HG03159 (cell line): ENCODE data around the gene NLE1.
"Not testable (repeated sequence)": the region's sequence is repeated elsewhere in the genome, so short reads cannot be mapped to it uniquely, and the experiment has no call there.

Source experiments
- ATAC-seq: cut with Tn5 transposase; IDR thresholded peaks from one replicate; pipeline ENCODE4 v1.9.1; 2021; ENCODE audit warnings: mild to moderate bottlenecking, moderate library complexity; ENCODE audit not compliant: unreplicated experiment

The NLE1 gene

DNA sequence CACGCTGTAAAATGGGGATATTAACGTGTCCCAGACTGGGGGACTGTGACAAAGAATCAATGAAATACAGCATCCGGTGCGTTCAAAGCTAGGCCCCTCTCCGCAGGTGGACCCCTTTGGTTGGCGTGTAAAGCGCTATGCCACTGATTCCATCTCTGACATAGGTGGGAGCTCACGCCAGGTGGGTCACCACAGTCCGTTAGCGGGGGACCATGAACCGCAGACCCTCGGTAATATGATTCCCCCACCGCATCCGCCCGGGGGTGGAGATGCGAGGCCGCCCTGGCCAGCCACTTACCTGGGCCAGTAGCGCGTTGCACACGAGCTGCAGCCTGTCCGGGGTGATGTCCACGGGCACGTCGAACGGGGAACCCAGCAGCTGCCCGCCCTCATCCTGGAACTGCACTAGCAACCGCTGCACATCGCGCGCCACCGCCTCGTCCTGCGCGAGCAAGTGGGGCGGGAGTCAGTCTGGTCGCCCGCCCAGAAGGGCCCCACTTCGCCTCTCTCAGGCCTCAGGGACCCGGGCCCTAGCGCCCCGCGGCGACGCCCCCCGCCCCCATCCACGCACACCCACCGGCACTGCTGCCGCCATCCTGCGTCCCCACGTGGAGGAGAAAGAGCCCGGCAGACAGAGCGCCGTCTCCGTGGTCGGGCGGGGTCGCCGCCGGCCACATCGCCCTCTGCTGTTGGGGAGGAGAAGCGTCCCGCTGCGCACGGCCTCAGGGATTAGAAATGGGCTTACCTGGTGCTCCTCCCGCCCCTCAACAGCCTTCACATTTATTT lies at the start of gene NLE1:
Gene NLE1, minus strand, starts transcription at position 623 of the 786 bp plus-strand sequence. Its CDS starts 28 bp downstream, at position 595.
- peak; percentile 87 for ATAC-seq

DNA sequence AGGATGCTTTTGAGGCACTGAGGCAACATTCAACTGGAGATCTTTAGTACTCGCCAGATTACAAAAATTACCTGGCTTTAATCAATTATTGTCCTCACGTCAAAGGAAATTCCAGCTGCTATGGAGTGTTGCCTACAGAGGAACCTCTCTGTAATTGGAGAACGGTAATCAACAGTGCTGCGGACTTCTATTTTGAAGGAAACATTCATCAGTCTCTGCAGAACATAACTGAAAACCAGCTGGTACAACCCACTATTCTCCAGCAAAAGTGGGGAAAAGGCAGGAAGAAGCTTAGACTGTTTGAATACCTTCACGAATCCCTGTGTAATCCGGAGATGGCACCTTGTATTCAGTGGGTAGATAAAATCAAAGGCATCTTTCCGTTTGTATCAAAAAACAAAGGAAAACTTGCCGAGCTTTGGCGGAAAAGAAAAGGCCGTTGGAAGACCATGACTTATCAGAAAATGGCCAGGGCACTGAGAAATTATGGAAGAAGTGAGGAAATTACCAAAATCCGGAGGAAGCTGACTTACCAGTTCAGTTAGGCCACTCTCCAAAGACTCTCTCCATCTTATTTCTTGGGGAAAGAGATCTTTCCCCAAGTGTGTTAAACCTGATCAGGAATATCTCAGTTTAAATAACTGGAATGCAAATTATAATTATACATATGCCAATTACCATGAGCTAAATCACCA lies 49.0 kb upstream of the NLE1 start:
- no peak for ATAC-seq

DNA sequence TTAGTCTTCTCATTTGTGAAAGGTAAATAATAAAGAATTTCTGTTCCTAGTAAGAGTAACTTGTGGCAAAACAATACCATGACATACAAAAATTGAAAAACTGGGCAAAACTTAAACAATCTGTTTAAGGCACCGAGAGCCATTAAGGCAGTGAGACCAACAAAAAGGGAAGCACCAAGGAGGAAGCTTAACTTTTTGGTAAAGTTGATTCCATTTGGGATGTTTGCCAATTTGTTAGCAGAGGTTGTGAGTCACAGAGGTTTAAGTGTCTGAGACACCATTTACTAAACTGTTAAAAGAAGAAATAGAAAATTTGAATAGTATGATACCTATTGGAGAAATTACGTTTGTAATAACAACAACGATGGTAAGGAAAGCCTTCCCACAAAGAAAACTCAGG lies 47.2 kb upstream of the NLE1 start:
- ATAC-seq, result no peak

DNA sequence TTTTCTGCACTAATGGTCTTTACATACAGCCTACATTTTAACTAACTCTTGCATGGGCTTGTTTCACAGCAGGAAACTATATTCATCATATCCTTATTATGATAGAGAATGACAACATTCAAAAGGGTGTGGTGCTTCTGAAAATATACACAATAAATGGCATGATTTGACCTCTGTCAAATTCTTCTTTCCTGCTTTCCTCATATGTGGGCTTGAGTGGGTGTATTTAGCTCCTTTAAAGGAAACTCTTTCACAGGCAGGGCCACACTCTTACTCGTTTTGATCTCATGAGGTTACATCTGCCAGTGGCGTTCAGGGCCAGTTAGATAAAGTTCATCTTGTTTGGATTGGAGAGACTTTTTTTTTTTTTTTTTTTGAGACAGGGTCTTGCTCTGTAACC lies 46.0 kb upstream of the NLE1 start:
- ATAC-seq, result no peak

DNA sequence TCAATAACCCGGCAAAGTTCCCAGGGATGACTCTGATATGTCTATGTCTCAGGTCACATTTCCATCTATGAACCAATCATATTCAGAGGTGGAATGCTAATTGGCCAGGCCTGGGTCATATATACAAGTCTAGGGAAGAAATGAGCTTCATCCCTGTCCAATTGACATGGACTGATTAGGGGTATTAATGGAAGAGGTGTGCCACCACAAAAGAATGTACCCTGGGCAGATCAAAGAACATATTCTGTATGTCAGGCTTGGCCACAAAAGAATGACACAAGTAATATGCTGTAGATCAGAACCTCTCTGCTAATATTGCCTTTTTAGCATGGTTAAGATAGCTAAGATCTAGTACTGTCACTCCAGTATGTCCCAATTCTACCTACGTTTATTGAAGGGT lies 45.4 kb upstream of the NLE1 start:
- ATAC-seq, result no peak

DNA sequence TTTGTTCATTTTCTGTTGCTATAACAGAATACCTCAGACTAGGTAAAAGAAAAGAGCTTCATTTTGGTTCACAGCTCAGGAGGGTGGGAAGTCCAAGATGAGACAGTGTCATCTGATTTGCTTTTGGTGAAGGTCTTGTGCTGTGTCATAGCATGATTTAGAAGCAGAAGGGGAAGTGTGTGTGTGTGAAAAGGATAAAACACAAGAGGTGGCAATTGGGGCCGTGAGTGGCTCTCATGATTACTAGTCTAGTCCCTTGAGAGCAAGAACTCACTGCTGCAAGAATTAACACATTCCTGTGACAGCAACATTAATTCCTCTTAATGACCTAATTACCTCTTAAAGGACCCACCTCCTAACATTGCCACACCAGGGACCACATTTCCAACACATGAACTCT lies 43.7 kb upstream of the NLE1 start:
- no peak for ATAC-seq

DNA sequence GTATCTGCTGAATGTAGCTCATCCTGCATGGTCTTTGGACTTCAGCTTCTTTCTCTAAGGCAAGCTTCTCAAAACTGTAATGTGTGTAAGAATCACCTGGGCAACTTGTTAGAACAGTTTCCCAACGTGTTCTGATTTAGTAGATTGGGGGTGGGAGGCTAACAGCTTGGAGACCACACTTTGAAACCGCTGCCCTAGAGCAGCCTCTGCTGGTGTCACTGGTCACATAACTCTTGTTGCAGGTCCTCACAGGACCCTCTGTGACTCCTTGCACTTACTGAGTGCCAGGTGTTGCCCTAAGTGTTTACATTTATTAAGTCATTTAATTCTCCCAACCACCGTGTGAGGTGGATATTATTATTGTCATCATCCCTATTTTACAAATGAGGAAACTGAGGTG lies 42.2 kb upstream of the NLE1 start:
- ATAC-seq, result no peak

DNA sequence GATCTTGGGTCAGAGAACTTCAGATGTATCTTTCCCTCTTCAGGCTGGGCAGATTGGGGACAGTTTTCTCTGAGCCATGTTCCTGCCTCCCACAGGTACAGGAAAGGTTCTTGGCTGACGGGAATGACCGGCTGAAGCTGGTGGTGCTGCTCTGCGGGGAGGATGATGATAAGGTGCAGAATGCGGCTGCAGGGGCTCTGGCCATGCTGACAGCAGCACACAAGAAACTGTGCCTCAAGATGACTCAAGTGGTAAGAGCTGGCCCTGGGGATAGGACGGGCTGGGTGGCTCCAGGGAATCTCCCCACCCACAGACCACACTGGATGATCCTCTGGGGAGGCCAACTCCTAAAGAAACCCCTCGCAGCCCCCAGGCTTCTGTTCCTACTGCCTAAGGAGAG lies 41.2 kb upstream of the NLE1 start:
- no peak for ATAC-seq

DNA sequence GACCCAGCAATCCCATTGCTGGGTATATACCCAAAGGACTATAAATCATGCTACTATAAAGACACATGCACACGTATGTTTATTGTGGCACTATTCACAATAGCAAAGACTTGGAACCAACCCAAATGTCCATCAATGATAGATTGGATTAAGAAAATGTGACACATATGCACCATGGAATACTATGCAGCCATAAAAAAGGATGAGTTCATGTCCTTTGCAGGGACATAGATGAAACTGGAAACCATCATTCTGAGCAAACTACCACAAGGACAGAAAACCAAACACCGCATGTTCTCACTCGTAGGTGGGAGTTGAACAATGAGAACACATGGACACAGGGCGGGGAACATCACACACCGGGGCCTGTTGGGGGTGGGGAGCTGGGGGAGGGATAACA lies 37.3 kb upstream of the NLE1 start:
- not testable (repeated sequence) for ATAC-seq

DNA sequence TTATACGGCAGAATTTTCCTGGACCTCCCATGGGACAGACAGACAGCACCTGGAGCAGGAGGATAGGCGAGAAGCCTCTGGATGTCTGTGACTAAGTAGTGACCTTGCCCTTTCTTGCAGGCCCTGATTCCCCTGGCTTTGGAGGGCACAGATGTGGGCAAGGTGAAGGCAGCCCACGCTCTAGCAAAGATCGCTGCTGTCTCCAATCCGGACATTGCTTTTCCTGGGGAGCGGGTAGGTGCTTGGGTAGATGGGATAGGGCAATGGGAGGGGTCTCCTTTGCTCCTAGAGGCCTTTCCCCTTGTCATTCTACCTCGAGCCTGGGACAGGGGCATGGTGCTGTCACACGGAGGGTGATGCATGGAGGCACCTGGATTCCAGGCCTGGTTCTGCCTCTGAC lies 34.8 kb upstream of the NLE1 start:
- ATAC-seq, result no peak

DNA sequence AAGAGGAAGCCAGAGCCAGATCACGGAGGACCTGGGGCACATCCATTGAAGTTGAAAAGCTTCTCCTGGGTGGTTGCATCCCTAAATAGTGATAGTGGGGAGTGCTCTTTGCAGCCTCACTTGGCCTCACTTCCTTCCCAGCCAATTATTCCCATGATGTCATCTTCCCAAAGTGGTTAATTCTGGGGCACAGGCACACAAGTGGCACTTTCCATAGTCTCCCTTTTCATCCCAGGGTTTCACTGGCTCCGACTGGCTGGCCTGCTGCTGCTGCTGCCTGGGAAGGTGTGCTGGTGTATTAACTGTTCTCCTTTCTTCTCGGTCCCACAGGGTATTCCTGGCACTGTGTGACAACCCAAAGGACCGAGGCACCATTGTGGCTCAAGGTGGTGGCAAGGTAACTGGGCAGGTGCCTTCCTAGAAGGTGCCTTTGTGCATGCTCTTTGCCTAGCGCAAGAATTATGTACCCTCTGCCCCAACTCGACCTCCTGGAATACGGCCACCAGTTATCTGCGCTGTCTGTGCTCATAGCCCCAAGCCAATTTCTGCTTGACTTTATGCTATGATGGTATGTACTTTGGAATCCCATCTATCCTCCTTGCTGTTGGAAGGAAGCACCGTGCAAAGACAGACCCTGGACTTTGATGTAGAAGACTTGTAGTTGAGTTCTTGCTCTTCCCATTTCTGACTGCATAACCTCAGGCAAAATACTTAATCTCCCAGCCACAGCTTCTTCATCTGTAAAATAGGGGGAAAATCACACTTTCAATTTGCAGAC lies 33.7 kb upstream of the NLE1 start:
- ATAC-seq, result no peak

DNA sequence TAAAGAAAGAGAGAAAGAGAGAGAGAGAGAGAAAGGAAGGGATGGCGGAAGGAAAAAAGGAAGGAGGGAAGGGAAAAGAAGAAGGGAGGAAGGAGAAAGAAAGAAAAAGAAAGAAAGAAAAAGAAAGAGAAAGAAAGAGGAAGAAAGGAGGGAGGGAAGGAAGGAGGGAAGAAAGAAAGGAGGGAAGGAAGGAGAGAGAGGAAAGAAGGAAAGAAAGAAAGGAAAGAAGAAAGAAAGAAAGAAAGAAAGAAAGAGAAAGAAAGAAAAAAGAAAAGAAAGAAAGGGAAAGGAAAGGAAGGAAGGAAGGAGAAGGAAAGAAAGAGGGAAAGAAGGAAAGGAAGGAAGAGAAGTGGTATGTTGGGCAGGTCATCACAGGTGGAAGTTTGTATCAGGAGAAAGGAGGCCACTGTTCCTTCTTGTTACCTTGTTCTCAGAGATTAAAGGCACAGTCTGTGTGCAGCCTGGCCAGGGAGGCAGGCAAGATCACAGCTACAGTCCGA lies 32.8 kb upstream of the NLE1 start:
- no peak for ATAC-seq

DNA sequence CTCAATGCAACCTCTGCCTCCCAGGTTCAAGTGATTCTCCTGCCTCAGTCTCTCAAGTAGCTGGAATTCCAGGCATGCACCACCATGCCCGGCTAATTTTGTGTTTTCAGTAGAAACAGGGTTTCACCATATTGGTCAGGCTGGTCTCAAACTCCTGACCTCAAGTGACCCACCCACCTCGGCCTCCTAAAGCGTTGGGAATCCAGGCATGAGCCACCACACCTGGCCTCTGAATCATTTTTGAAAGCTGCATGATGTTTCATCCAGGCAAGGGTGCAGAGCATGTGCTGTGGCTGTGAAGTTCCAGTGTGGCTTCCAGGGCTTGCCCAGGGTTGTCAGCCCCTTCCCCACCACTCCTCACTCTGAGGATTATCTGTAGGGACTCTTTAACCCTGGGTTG lies 30.2 kb upstream of the NLE1 start:
- ATAC-seq, result not testable (repeated sequence)

DNA sequence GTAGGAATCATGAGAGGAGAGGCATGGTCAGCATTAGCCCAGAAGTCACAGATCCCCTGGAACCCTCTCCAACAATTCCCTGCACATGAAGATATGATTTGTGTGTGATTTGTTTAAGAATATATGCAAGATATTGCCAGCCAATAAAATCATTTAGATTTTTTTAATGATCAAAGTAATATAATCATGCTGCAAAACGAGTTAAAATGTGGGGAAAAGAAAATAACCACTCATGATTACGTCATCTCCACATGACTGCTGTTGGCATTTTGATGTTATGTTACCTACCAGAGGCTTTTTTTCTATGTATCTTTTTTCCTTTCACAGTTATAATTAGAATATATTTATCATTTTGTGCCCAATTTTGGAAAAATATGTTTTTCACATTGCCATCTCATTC lies 29.7 kb upstream of the NLE1 start:
- ATAC-seq, result no peak

DNA sequence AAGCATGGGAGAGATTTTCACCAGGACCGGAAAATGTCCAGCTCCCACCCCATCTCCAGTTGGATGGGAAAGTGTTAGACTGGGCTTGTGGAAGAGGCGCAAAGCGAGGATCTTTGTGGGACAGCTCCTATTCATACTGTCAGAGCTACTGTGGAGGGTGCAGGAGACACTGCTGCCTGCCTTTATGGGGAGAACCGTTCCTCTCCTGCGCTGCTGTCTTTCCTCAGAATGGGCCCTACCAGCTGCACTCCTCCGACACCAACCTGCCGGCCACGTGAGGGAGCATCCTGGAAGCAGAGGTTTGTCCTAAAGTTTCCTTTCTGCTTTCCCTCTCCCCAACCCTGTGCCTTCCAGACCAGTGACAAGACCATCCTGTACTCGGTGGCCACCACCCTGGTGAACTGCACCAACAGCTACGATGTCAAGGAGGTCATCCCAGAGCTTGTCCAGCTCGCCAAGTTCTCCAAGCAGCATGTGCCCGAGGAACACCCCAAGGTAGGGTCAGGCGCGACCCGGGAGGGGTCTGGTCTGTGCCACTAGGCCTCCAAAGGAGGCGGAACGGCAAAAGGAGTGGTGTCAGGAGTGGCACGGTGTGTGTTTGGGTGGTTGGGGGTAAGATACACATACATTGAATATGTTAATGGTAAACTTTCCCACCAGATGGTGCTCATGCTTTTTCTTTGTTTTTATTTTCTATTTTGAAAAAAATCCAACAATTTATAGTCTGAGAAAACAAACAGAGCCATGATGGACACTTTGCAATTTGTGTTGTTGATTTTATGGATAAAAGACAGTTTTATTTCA lies 29.1 kb upstream of the NLE1 start:
- no peak for ATAC-seq

DNA sequence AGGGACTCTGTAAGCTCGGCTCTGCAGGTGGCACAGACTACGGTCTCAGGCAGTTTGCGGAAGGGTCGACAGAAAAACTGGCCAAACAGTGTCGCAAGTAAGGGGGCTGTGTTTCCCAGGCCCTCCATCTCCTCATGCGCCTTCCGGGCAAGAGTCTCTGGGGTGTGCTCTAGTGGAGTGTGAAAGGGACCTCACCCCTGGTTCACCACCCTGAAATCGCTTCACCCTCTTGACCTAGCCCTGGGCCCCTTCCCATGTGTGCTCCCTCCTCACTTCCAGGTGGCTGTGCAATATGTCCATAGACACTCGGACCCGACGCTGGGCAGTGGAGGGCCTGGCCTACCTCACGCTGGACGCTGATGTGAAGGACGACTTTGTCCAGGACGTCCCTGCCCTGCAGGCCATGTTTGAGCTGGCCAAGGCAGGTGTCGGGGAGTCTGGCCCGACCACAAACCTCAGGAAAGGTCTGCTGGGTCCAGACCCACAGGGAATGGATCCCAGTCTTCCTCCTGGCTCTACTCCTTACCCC lies 27.8 kb upstream of the NLE1 start:
- no peak for ATAC-seq

DNA sequence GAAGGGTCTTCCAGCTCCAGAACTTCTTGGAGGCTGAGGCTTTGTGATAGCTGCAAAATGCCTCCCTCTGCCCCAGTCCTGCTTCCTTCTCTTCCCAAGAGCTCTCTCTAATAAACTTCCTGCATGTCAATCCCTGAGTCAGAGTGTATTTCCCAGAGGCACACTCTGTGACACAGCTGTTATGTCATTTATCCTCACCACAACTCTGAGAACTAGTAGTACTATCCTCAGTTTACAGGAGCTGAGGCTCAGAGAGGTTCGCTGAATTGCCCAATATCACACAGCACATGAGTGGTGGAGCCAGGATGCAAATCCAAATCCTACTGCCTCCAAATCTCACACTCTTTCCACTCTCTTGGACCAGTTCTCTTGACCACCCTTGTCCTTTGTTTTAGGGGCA lies 25.6 kb upstream of the NLE1 start:
- ATAC-seq, result no peak

DNA sequence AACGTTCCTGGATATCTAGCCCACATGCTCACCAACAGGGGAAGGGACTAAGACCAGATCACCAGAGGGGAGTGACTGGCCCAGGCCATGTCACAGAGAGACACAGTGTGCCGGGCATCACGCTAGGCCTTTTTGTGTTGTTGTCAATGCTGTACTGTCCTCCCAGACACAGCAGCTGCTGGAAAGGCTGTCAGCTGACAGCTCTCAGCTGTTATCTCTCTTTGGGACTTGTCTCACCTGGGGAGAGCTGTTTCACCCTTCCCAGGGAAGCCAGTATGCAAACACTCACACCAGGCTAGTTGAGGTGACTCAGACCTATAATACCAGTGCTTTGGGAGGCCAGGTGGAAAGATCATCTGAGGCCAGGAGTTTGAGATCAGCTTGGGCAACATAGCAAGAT lies 24.9 kb upstream of the NLE1 start:
- no peak for ATAC-seq

DNA sequence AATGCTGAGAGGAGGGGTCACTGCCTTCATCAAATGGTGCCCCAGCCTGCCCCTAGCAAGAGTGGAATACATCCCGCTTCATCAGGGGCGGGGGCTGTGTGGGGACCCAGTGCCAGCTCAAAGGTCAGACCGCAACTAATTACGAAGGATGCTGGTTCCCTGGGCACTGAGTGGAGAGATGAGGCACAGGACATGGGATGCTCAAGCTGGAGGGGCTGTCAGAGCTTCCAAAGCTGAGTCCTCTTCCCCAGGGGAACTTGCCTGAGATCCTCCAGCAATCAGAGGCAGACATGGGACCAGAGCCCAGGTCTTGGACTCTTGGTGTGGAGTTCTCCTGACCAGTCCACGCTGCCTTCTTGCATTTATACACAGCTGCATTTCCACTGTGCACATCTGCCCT lies 24.4 kb upstream of the NLE1 start:
- ATAC-seq, result no peak

DNA sequence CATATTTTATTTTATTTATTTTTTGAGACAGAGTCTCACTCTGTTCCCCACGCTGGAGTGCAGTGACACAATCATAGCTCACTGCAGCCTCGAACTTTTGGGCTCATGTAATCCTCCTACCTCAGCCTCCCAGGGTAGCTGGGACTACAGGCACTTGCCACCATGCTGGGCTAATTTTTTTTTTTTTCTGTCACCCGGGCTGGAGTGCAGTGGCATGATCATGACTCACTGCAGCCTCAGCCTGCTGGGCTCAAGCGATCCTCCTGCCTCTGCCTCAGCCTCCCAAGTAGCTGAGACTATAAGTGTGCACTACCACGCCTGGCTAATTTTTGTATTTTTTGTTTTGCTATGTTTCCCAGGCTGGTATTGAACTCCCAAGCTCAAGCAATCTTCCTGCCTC lies 22.6 kb upstream of the NLE1 start:
- no peak for ATAC-seq

DNA sequence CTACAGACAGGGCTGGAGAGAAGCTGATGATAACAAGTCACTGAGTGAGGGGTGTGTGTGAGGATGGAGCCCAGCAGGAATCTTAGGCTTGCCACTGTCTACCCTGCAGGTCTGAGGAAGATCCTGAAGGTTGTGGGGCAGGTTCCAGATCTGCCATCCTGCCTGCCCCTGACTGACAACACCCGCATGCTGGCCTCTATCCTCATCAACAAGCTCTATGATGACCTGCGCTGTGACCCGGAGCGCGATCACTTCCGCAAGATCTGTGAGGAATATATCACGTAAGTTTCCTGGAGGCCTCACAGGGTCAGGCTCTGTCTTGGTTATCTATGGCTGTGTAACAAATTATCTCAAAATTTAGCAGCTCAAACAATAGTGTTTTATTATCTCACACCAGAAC lies 21.8 kb upstream of the NLE1 start:
- ATAC-seq, result no peak
